HCT116 (cell line): Measurements from ENCODE around the gene DOCK3.

Experiments used
- CTCF ChIP-seq, 3 experiments: fragments of 200-600 bp in 1 of 3; sonication (generic) in 1 of 3; IDR thresholded peaks in 2 of 3; conservative IDR thresholded peaks in 1 of 3; 2 replicates each; pipeline ENCODE4 v1.5.1; 2012 to 2017; ENCODE audit warnings: low read depth in 2 of 3, low read length in 2 of 3, antibody characterized with exemption in 1 of 3, borderline replicate concordance in 1 of 3, control low read depth in 1 of 3, mild to moderate bottlenecking in 1 of 3, mixed read lengths in 1 of 3, mixed run types in 1 of 3, moderate library complexity in 1 of 3; ENCODE audit not compliant: insufficient read depth in 1 of 3
- EZH2 ChIP-seq: fragments of 200-600 bp; sonication (generic); IDR thresholded peaks from 2 replicates; pipeline ENCODE4 v1.6.1; 2017; ENCODE audit warnings: antibody characterized with exemption, mixed run types
- POLR2A ChIP-seq: IDR thresholded peaks from 2 replicates; pipeline ENCODE4 v1.7.0; 2011; ENCODE audit warnings: borderline replicate concordance; ENCODE audit not compliant: insufficient read depth, insufficient read length; ENCODE audit errors: extremely low read depth
- RAD21 ChIP-seq: IDR thresholded peaks from 2 replicates; pipeline ENCODE4 v1.6.1; 2012; ENCODE audit warnings: low read depth, mild to moderate bottlenecking
- REST ChIP-seq: IDR thresholded peaks from 2 replicates; pipeline ENCODE4 v1.6.1; 2012; ENCODE audit warnings: low read depth
- YY1 ChIP-seq: IDR thresholded peaks from 2 replicates; pipeline ENCODE4 v1.6.1; 2011; ENCODE audit warnings: low read length, low read depth, moderate library complexity, mild to moderate bottlenecking; ENCODE audit not compliant: insufficient replicate concordance; ENCODE audit errors: extremely low read depth
- ZBTB33 ChIP-seq: IDR thresholded peaks from 2 replicates; pipeline ENCODE4 v1.6.1; 2011; ENCODE audit warnings: mild to moderate bottlenecking, low read length, moderate library complexity; ENCODE audit not compliant: insufficient replicate concordance; ENCODE audit errors: extremely low read depth
- ZNF274 ChIP-seq: fragments of 200-500 bp; sonication (Bioruptor generic); IDR thresholded peaks from 2 replicates; pipeline ENCODE4 v1.6.1; 2014; ENCODE audit warnings: mild to moderate bottlenecking, low read depth, low read length, inconsistent platforms

GRCh38 chr3:50936389-50936788 lies 261.7 kb downstream of the DOCK3 start:
- TF ChIP-seq POLR2A (no peak), ZBTB33 (no peak), EZH2 (no peak), REST (no peak), CTCF (IDR thresholded peaks at IDR 0.05 in 2 of 3, conservative IDR thresholded peaks at IDR 0.05 in 1 of 3; ENCODE audit: borderline replicate concordance in 1 of 3, insufficient read depth in 1 of 3, low read depth in 2 of 3, low read length in 2 of 3) (no peak), YY1 (no peak), ZNF274 (no peak), RAD21 (no peak)
